Measurements from ENCODE around the gene GNB4. TPM values are rescaled to one million over a fixed set of nuclear protein-coding genes. Genes with fewer than 3 reads are reported as not detected.

GNB4 gene
- total and polyA plus RNA-seq, 9 of the 15 experiments (the other 6 are each of a cell fraction or from before 2014, with no cell fraction given), result 6.8 to 36.7 (median 21.4) TPM

GRCh38 chr3:179451265-179452175, at the start of gene GNB4 (continued):
- TF ChIP-seq ZKSCAN8 (CRISPR knock-in tag; IDR thresholded peaks at IDR 0.05), result peak; percentile 69; the same call in 1 of the 2 replicates
- TF ChIP-seq POLR2G (IDR thresholded peaks at IDR 0.05; ENCODE audit: low read depth, low read length), result peak; percentile 95
- TF ChIP-seq CREB1 (IDR thresholded peaks at IDR 0.05), result peak; percentile 11
- TF ChIP-seq CREB1 (CRISPR knock-in tag; IDR thresholded peaks at IDR 0.05), result no peak
- TF ChIP-seq, protein P1, sequence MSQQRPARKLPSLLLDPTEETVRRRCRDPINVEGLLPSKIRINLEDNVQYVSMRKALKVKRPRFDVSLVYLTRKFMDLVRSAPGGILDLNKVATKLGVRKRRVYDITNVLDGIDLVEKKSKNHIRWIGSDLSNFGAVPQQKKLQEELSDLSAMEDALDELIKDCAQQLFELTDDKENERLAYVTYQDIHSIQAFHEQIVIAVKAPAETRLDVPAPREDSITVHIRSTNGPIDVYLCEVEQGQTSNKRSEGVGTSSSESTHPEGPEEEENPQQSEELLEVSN (IDR thresholded peaks at IDR 0.05; ENCODE audit: borderline replicate concordance in 1 of 2, extremely low read depth in 1 of 2, insufficient read depth in 1 of 2, insufficient read length in 1 of 2, low read depth in 1 of 2, low read length in 1 of 2, poor library complexity in 1 of 2, severe bottlenecking in 1 of 2), result peak; percentile 100
- no peak for TF ChIP-seq NFYB (IDR thresholded peaks at IDR 0.05; ENCODE audit: extremely low read depth, insufficient read length)
- TF ChIP-seq CBFB (CRISPR knock-in tag; IDR thresholded peaks at IDR 0.05), result no peak
- peak; percentile 43 for TF ChIP-seq TBP (optimal IDR thresholded peaks at IDR 0.05; ENCODE audit: low read depth, low read length)
- TF ChIP-seq POLR2AphosphoS5 (IDR thresholded peaks at IDR 0.05; ENCODE audit: control insufficient read depth, insufficient read depth, low read depth, low read length), result peak; percentile 35; the same call in 1 of the 2 replicates
- TF ChIP-seq SPI1 (IDR thresholded peaks at IDR 0.05; ENCODE audit: borderline replicate concordance, low read depth, low read length), result no peak
- no peak for TF ChIP-seq SREBF1 (IDR thresholded peaks at IDR 0.05; ENCODE audit: borderline replicate concordance, low read depth, low read length)
- TF ChIP-seq HMGN3 (IDR thresholded peaks at IDR 0.05; ENCODE audit: borderline replicate concordance, extremely low read depth, insufficient read length, low read depth, low read length), result peak; percentile 39
- TF ChIP-seq GATAD2B (IDR thresholded peaks at IDR 0.05; ENCODE audit: borderline replicate concordance), result peak; percentile 94
- TF ChIP-seq ARNT (IDR thresholded peaks at IDR 0.05), result no peak
- TF ChIP-seq CEBPZ (IDR thresholded peaks at IDR 0.05; ENCODE audit: borderline replicate concordance, low read depth, low read length), result no peak
- TF ChIP-seq, protein P2, sequence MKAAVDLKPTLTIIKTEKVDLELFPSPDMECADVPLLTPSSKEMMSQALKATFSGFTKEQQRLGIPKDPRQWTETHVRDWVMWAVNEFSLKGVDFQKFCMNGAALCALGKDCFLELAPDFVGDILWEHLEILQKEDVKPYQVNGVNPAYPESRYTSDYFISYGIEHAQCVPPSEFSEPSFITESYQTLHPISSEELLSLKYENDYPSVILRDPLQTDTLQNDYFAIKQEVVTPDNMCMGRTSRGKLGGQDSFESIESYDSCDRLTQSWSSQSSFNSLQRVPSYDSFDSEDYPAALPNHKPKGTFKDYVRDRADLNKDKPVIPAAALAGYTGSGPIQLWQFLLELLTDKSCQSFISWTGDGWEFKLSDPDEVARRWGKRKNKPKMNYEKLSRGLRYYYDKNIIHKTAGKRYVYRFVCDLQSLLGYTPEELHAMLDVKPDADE (conservative IDR thresholded peaks at IDR 0.05; ENCODE audit: control insufficient read depth, low read depth, low read length), result 0 out of 2 replicates have a peak, but pooled peaks have one; percentile 18
- TF ChIP-seq BHLHE40 (IDR thresholded peaks at IDR 0.05; ENCODE audit: low read length), result peak; percentile 31; the same call in 1 of the 2 replicates
- peak; percentile 11 to 83; a peak in 3 of 4 replicates for TF ChIP-seq MAZ (CRISPR knock-in tag; conservative IDR thresholded peaks at IDR 0.05 in 1 of 2, IDR thresholded peaks at IDR 0.05 in 1 of 2)
- peak; percentile 43 to 87; a peak in 2 of 4 replicates for TF ChIP-seq NONO (IDR thresholded peaks at IDR 0.05; ENCODE audit: low read depth in 2 of 2, low read length in 1 of 2)

All from K562 (cell line).